ENCODE results near the gene MMP27. TPM values are rescaled to one million over a fixed set of nuclear protein-coding genes. Genes with fewer than 3 reads are reported as not detected.

The MMP27 gene
- total RNA-seq, 1 donor from 2014 or later = not detected

DNA sequence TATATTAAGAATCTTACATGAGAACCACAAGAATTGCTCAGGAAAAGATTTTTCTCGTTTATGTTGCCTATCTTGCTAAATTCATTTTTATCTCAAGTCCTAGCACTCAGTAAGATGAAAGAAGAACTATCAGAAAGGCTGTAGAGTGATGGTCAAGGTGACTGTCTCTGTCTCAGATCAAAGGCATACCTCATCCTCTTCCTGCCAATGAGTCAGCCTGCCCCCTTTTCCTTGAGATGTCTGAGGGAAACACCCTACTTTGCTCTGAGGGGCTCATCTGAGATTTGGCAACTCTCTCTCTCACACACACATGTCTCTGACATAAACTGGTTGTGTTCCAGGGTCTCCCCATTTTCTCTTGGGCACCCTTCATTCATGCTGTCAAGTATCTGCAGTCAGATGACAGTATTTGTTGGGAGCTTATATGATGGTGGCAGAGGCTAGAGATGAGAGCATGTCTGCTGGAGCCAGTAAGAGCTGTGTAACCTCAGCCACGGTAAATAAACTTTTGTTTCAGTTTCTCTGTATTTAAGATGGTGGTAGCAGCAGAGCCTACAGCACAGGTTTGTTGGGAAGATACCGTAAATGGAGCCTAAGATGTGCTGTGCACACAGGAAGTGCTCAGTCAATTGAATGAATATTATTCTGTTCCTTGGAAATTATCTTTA lies 1.6 kb downstream of the MMP27 start:
- H3K9ac ChIP-seq (ENCODE audit: low read depth in 1 of 3, low read length in 3 of 3) = no peak overlapping the region
- no peak overlapping the region for H3K4me3 ChIP-seq (ENCODE audit: low read length in 3 of 3)
- H3K27ac ChIP-seq (ENCODE audit: low read depth, low read length) = no peak overlapping the region
- no peaks in the 10 kb centered on the region for H3K4me1 ChIP-seq (ENCODE audit: control insufficient read depth in 3 of 3, insufficient read depth in 3 of 3, low read length in 3 of 3)
- H3K9me3 ChIP-seq (ENCODE audit: control insufficient read depth in 3 of 3, low read length in 3 of 3) = no peaks in the 10 kb centered on the region
- H3K27me3 ChIP-seq (ENCODE audit: control insufficient read depth in 3 of 3, insufficient read depth in 3 of 3, low read length in 3 of 3) = no peaks in the 10 kb centered on the region
- H3K36me3 ChIP-seq (ENCODE audit: control insufficient read depth in 3 of 3, insufficient read depth in 3 of 3, low read length in 3 of 3) = no peaks in the 10 kb centered on the region

- Histone ChIP-seq H3K27me3 (ENCODE audit: control insufficient read depth in 3 of 3, insufficient read depth in 3 of 3, low read length in 3 of 3) (no peaks in the 10 kb centered on the region), H3K9me3 (ENCODE audit: control insufficient read depth in 3 of 3, low read length in 3 of 3) (no peaks in the 10 kb centered on the region), H3K4me1 (ENCODE audit: control insufficient read depth in 3 of 3, insufficient read depth in 3 of 3, low read length in 3 of 3) (no peaks in the 10 kb centered on the region), H3K36me3 (ENCODE audit: control insufficient read depth in 3 of 3, insufficient read depth in 3 of 3, low read length in 3 of 3) (no peaks in the 10 kb centered on the region), H3K4me3 (ENCODE audit: low read length in 3 of 3) (no peak overlapping the region), H3K27ac (ENCODE audit: low read depth, low read length) (no peak overlapping the region), H3K9ac (ENCODE audit: low read depth in 1 of 3, low read length in 3 of 3) (no peak overlapping the region)
These were observed 10.4 kb downstream of the MMP27 start for GRCh38 chr11:102695201-102695600.

GRCh38 chr11:102685754-102686153 lies 19.8 kb downstream of the MMP27 start:
- Histone ChIP-seq H3K9ac (ENCODE audit: low read depth in 1 of 3, low read length in 3 of 3) (no peak overlapping the region), H3K27ac (ENCODE audit: low read depth, low read length) (no peak overlapping the region), H3K27me3 (ENCODE audit: control insufficient read depth in 3 of 3, insufficient read depth in 3 of 3, low read length in 3 of 3) (no peaks in the 10 kb centered on the region), H3K36me3 (ENCODE audit: control insufficient read depth in 3 of 3, insufficient read depth in 3 of 3, low read length in 3 of 3) (no peaks in the 10 kb centered on the region), H3K4me1 (ENCODE audit: control insufficient read depth in 3 of 3, insufficient read depth in 3 of 3, low read length in 3 of 3) (no peaks in the 10 kb centered on the region), H3K4me3 (ENCODE audit: low read length in 3 of 3) (no peak overlapping the region), H3K9me3 (ENCODE audit: control insufficient read depth in 3 of 3, low read length in 3 of 3) (no peaks in the 10 kb centered on the region)

DNA sequence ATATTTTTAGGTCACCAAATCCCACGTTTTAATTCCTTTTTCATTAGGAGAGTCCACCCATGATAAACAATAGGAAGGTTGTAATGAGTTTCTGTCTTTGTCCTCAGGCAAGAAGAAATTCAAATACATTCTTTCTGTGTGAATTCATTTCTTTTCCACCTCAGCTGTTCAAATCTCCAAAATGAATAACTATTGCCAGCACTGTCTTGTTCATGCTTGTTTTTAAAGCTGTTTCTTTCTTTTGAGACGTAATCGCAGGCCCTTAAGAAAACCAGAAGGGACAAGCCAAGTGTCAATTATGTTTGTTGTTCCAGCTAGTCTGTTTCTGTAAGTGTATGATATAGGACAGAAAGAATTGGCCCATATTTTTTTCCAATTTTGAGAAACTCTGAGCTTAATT lies 20.2 kb downstream of the MMP27 start:
- Histone ChIP-seq H3K4me1 (ENCODE audit: control insufficient read depth in 3 of 3, insufficient read depth in 3 of 3, low read length in 3 of 3) (no peaks in the 10 kb centered on the region), H3K4me3 (ENCODE audit: low read length in 3 of 3) (no peak overlapping the region), H3K9ac (ENCODE audit: low read depth in 1 of 3, low read length in 3 of 3) (no peak overlapping the region), H3K9me3 (ENCODE audit: control insufficient read depth in 3 of 3, low read length in 3 of 3) (no peaks in the 10 kb centered on the region), H3K27ac (ENCODE audit: low read depth, low read length) (no peak overlapping the region), H3K27me3 (ENCODE audit: control insufficient read depth in 3 of 3, insufficient read depth in 3 of 3, low read length in 3 of 3) (no peaks in the 10 kb centered on the region), H3K36me3 (ENCODE audit: control insufficient read depth in 3 of 3, insufficient read depth in 3 of 3, low read length in 3 of 3) (no peaks in the 10 kb centered on the region)

DNA sequence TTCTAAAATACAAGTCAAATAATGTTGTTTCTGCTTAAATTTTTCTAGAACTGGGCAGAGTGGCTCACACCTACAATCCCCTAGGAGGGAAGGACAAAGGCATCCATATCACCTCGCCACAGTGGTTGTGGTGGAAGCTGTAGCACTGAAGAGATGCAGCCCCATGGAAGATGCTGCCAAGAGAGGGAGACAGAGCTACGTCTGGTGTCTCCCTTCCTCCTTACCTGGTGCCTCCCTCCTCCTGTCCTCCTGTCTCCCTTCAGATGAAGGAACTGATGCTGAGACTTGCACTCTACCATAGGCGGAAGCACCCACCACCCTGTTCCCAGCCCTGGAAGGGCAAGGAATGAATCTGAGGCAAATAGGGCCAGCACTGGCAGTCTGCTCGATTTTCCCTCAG lies 22.3 kb downstream of the MMP27 start:
- no peaks in the 10 kb centered on the region for H3K9me3 ChIP-seq (ENCODE audit: control insufficient read depth in 3 of 3, low read length in 3 of 3)
- H3K27ac ChIP-seq (ENCODE audit: low read depth, low read length) = no peak overlapping the region
- H3K4me3 ChIP-seq (ENCODE audit: low read length in 3 of 3) = no peak overlapping the region
- no peaks in the 10 kb centered on the region for H3K36me3 ChIP-seq (ENCODE audit: control insufficient read depth in 3 of 3, insufficient read depth in 3 of 3, low read length in 3 of 3)
- H3K9ac ChIP-seq (ENCODE audit: low read depth in 1 of 3, low read length in 3 of 3) = no peak overlapping the region
- no peaks in the 10 kb centered on the region for H3K4me1 ChIP-seq (ENCODE audit: control insufficient read depth in 3 of 3, insufficient read depth in 3 of 3, low read length in 3 of 3)
- no peaks in the 10 kb centered on the region for H3K27me3 ChIP-seq (ENCODE audit: control insufficient read depth in 3 of 3, insufficient read depth in 3 of 3, low read length in 3 of 3)

GRCh38 chr11:102680945-102681344 lies 24.6 kb downstream of the MMP27 start:
- no peak overlapping the region for H3K9ac ChIP-seq (ENCODE audit: low read depth in 1 of 3, low read length in 3 of 3)
- H3K9me3 ChIP-seq (ENCODE audit: control insufficient read depth in 3 of 3, low read length in 3 of 3) = no peaks in the 10 kb centered on the region
- H3K4me1 ChIP-seq (ENCODE audit: control insufficient read depth in 3 of 3, insufficient read depth in 3 of 3, low read length in 3 of 3) = no peaks in the 10 kb centered on the region
- H3K27ac ChIP-seq (ENCODE audit: low read depth, low read length) = no peak overlapping the region
- no peaks in the 10 kb centered on the region for H3K27me3 ChIP-seq (ENCODE audit: control insufficient read depth in 3 of 3, insufficient read depth in 3 of 3, low read length in 3 of 3)
- no peak overlapping the region for H3K4me3 ChIP-seq (ENCODE audit: low read length in 3 of 3)
- H3K36me3 ChIP-seq (ENCODE audit: control insufficient read depth in 3 of 3, insufficient read depth in 3 of 3, low read length in 3 of 3) = no peaks in the 10 kb centered on the region

- Histone ChIP-seq H3K4me3 (ENCODE audit: low read length in 3 of 3) (no peak overlapping the region), H3K27me3 (ENCODE audit: control insufficient read depth in 3 of 3, insufficient read depth in 3 of 3, low read length in 3 of 3) (no peaks in the 10 kb centered on the region), H3K27ac (ENCODE audit: low read depth, low read length) (no peak overlapping the region)
These were observed 27.5 kb downstream of the MMP27 start for GRCh38 chr11:102678022-102678421.

DNA sequence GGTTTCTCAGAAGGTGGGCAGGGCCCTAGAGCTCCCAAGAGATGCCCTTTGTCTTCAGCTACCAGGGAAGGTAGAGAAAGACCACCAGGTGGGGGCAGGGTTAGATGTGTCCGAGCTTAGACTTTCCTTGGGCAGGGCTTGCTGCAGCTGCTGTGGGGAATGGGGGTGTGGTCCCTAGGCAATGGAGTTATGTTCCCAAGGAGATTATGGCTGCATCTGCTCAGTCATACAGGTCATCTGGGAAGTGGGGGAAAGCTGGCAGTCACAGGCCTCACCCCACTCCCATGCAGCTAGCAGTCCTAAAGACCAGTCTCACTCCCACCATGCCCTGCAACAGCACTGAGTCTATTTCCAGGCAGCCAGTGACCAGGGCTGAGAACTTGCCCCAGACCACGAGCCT lies 29.5 kb downstream of the MMP27 start:
- no peak overlapping the region for H3K4me3 ChIP-seq (ENCODE audit: low read length in 3 of 3)
- H3K27ac ChIP-seq (ENCODE audit: low read depth, low read length) = no peak overlapping the region
- no peak overlapping the region for H3K9ac ChIP-seq (ENCODE audit: low read depth in 1 of 3, low read length in 3 of 3)
- no peaks in the 10 kb centered on the region for H3K36me3 ChIP-seq (ENCODE audit: control insufficient read depth in 3 of 3, insufficient read depth in 3 of 3, low read length in 3 of 3)
- no peaks in the 10 kb centered on the region for H3K4me1 ChIP-seq (ENCODE audit: control insufficient read depth in 3 of 3, insufficient read depth in 3 of 3, low read length in 3 of 3)
- no peaks in the 10 kb centered on the region for H3K9me3 ChIP-seq (ENCODE audit: control insufficient read depth in 3 of 3, low read length in 3 of 3)
- H3K27me3 ChIP-seq (ENCODE audit: control insufficient read depth in 3 of 3, insufficient read depth in 3 of 3, low read length in 3 of 3) = no peaks in the 10 kb centered on the region

More at GRCh38 chr11:102678022-102678421, 27.5 kb downstream of the MMP27 start:
- Histone ChIP-seq H3K36me3 (ENCODE audit: control insufficient read depth in 3 of 3, insufficient read depth in 3 of 3, low read length in 3 of 3) (no peaks in the 10 kb centered on the region), H3K9me3 (ENCODE audit: control insufficient read depth in 3 of 3, low read length in 3 of 3) (no peaks in the 10 kb centered on the region), H3K4me1 (ENCODE audit: control insufficient read depth in 3 of 3, insufficient read depth in 3 of 3, low read length in 3 of 3) (no peaks in the 10 kb centered on the region), H3K9ac (ENCODE audit: low read depth in 1 of 3, low read length in 3 of 3) (no peak overlapping the region)

DNA sequence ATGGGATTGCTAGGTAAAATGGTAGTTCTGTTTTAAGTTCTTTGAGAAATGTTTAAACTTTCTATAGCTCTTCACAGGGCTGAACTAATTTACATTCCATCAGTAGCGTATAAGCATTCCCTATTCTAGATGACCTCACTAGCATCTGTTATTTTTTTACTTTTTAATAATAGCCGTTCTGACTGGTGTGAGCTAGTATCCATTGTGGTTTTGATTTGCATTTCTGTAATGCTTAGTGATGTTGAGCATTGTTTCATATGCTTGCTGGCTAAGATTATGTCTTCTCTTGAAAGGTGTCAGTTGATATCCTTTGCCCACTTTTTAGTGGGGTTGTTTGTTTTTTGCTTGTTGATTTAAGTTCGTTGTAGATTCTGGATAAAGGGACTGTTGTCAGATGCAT lies 35.9 kb downstream of the MMP27 start:
- Histone ChIP-seq H3K36me3 (ENCODE audit: control insufficient read depth in 3 of 3, insufficient read depth in 3 of 3, low read length in 3 of 3) (no peaks in the 10 kb centered on the region), H3K4me3 (ENCODE audit: low read length in 3 of 3) (no peak overlapping the region), H3K27ac (ENCODE audit: low read depth, low read length) (no peak overlapping the region), H3K9ac (ENCODE audit: low read depth in 1 of 3, low read length in 3 of 3) (no peak overlapping the region), H3K4me1 (ENCODE audit: control insufficient read depth in 3 of 3, insufficient read depth in 3 of 3, low read length in 3 of 3) (no peaks in the 10 kb centered on the region), H3K27me3 (ENCODE audit: control insufficient read depth in 3 of 3, insufficient read depth in 3 of 3, low read length in 3 of 3) (no peaks in the 10 kb centered on the region), H3K9me3 (ENCODE audit: control insufficient read depth in 3 of 3, low read length in 3 of 3) (no peaks in the 10 kb centered on the region)

DNA sequence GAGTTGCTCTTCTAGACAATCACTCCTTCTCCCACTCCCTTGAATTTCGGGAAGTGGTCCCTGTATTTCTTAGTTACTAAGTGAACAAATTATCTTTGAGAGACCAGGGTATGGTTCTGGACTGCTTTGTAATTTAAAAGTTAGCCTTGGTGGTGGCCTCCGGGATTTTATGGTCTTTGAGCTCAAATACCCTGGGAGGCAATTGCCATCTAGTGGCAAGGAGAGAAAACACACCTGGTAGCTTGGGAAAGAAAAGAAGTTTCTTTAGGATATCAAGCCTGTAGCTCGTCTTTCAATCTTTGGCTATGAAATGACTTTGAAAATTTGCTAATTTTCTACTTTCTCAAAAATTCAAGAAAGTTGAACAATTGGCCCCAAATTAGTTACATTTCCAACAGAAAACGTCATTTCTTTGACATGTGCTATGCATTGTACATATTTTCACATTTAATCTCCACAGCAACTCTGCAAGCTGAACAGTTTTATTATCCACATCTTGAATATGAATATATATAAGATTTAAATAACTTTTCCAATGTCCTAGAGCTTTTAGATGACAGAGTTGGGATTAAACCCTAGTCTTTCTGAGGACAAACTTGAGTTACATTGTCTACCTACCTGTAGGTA lies 39.1 kb downstream of the MMP27 start:
- no peaks in the 10 kb centered on the region for H3K36me3 ChIP-seq (ENCODE audit: control insufficient read depth in 3 of 3, insufficient read depth in 3 of 3, low read length in 3 of 3)
- no peaks in the 10 kb centered on the region for H3K27me3 ChIP-seq (ENCODE audit: control insufficient read depth in 3 of 3, insufficient read depth in 3 of 3, low read length in 3 of 3)
- H3K9ac ChIP-seq (ENCODE audit: low read depth in 1 of 3, low read length in 3 of 3) = no peak overlapping the region
- no peaks in the 10 kb centered on the region for H3K9me3 ChIP-seq (ENCODE audit: control insufficient read depth in 3 of 3, low read length in 3 of 3)
- no peak overlapping the region for H3K27ac ChIP-seq (ENCODE audit: low read depth, low read length)
- H3K4me3 ChIP-seq (ENCODE audit: low read length in 3 of 3) = no peak overlapping the region
- no peaks in the 10 kb centered on the region for H3K4me1 ChIP-seq (ENCODE audit: control insufficient read depth in 3 of 3, insufficient read depth in 3 of 3, low read length in 3 of 3)

All from skeletal muscle tissue (tissue), 4 donors.